Muscle of back (tissue), 11 donors: ENCODE results near the gene VOPP1. TPM values are rescaled to one million over a fixed set of nuclear protein-coding genes. Genes with fewer than 3 reads are reported as not detected.
A peak's percentile ranks its signal among the peaks of the same experiment; 100 is the strongest.
"Not testable (repeated sequence)": the region's sequence is repeated elsewhere in the genome, so short reads cannot be mapped to it uniquely, and the experiment has no call there.

Experiments
- DNase-seq, 3 donors: peaks; one replicate each; pipeline versions ENCODE4 v3.0.0 to v3.0.0-alpha.2; 2013
- polyA plus RNA-seq, 10 donors: library from polyadenylated mRNA; unstranded; fragments of 120-200 nt; gene quantifications; one replicate each; pipeline ENCODE4 v1.2.1, GENCODE V29; 2013; ENCODE audit not compliant: insufficient read length in 10 of 10

VOPP1 gene
- polyA plus RNA-seq, 10 donors, result 23.9 to 29.3 (median 26.4) TPM

- no peak for DNase-seq
These were observed 16.0 kb upstream of the VOPP1 start for GRCh38 chr7:55588379-55588699.

- no peak for DNase-seq
These were observed 15.5 kb upstream of the VOPP1 start for GRCh38 chr7:55587687-55588378.

GRCh38 chr7:55582656-55583055, 10.4 kb upstream of the VOPP1 start:
- not testable (repeated sequence) for DNase-seq

GRCh38 chr7:55576753-55577152, 4.5 kb upstream of the VOPP1 start:
- no peak for DNase-seq

- no peak for DNase-seq
These were observed 3.4 kb upstream of the VOPP1 start for GRCh38 chr7:55575733-55576132.

GRCh38 chr7:55575098-55575497, 2.8 kb upstream of the VOPP1 start:
- DNase-seq, result no peak

- DNase-seq, result no peak
These were observed 1.9 kb upstream of the VOPP1 start for GRCh38 chr7:55574051-55574717.

GRCh38 chr7:55573234-55573900, 1.1 kb upstream of the VOPP1 start:
- no peak for DNase-seq

- DNase-seq, result peak in 2 of 3 donors; percentile 48 to 83
These were observed 558 bp downstream of the VOPP1 start for GRCh38 chr7:55571511-55572377.

GRCh38 chr7:55570939-55571338, 1.4 kb downstream of the VOPP1 start:
- DNase-seq, result peak in 1 of 3 donors; percentile 71

GRCh38 chr7:55570218-55570873, 2.0 kb downstream of the VOPP1 start:
- DNase-seq, result no peak

- no peak for DNase-seq
These were observed 2.5 kb downstream of the VOPP1 start for GRCh38 chr7:55569797-55570196.

- no peak for DNase-seq
These were observed 3.0 kb downstream of the VOPP1 start for GRCh38 chr7:55569269-55569663.

GRCh38 chr7:55568613-55569268, 3.6 kb downstream of the VOPP1 start:
- no peak for DNase-seq

- no peak for DNase-seq
These were observed 4.7 kb downstream of the VOPP1 start for GRCh38 chr7:55567571-55567970.

- no peak for DNase-seq
These were observed 6.6 kb downstream of the VOPP1 start for GRCh38 chr7:55565681-55566080.

- DNase-seq, result no peak
These were observed 8.5 kb downstream of the VOPP1 start for GRCh38 chr7:55563596-55564325.

- DNase-seq, result no peak
These were observed 10.6 kb downstream of the VOPP1 start for GRCh38 chr7:55561690-55562089.

GRCh38 chr7:55558962-55559920, 13.1 kb downstream of the VOPP1 start:
- DNase-seq, result no peak
